ENCODE measurements around the gene PDE4C.

PDE4C gene

DNA sequence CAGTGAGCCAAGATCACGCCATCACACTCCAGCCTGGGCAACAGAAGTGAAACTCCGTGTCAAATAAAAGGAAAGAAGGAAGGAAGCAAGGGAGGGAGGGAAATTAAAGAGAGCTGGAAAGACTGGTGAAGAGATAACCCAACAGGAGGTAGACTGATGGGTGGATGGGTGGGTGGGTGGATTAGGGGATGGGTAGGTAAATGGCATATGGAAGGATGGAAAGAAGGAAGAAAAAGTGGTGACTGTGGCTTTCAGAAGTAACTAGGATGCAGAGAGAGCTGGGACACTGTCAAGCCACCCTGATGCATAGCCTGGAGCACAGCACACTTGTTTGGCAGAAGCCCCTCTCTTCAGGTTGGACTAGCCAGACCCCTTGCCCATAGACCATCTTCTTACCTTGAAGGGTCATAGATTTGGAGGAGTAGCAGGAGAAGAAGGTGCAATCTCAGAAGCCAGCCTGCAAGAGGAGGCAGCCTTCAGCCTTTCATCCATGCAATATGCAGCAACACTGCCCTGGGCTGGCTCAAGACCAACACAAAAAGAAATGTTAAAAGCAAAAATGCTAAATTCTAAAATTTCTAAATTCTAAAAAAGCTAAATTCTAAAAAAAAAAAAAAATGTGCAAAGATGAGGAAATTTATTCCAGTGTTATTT lies 43.0 kb upstream of the PDE4C start:
- no peak overlapping the region for H3K4me3 ChIP-seq (replicated peaks in 1 of 2; ENCODE audit: low read depth in 2 of 2, low read length in 2 of 2)
- DNase-seq (ENCODE audit: low read depth in 2 of 2): no peak
- TF ChIP-seq, protein P1, sequence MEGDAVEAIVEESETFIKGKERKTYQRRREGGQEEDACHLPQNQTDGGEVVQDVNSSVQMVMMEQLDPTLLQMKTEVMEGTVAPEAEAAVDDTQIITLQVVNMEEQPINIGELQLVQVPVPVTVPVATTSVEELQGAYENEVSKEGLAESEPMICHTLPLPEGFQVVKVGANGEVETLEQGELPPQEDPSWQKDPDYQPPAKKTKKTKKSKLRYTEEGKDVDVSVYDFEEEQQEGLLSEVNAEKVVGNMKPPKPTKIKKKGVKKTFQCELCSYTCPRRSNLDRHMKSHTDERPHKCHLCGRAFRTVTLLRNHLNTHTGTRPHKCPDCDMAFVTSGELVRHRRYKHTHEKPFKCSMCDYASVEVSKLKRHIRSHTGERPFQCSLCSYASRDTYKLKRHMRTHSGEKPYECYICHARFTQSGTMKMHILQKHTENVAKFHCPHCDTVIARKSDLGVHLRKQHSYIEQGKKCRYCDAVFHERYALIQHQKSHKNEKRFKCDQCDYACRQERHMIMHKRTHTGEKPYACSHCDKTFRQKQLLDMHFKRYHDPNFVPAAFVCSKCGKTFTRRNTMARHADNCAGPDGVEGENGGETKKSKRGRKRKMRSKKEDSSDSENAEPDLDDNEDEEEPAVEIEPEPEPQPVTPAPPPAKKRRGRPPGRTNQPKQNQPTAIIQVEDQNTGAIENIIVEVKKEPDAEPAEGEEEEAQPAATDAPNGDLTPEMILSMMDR (IDR thresholded peaks at IDR 0.05; ENCODE audit: low read depth, low read length): no peak

DNA sequence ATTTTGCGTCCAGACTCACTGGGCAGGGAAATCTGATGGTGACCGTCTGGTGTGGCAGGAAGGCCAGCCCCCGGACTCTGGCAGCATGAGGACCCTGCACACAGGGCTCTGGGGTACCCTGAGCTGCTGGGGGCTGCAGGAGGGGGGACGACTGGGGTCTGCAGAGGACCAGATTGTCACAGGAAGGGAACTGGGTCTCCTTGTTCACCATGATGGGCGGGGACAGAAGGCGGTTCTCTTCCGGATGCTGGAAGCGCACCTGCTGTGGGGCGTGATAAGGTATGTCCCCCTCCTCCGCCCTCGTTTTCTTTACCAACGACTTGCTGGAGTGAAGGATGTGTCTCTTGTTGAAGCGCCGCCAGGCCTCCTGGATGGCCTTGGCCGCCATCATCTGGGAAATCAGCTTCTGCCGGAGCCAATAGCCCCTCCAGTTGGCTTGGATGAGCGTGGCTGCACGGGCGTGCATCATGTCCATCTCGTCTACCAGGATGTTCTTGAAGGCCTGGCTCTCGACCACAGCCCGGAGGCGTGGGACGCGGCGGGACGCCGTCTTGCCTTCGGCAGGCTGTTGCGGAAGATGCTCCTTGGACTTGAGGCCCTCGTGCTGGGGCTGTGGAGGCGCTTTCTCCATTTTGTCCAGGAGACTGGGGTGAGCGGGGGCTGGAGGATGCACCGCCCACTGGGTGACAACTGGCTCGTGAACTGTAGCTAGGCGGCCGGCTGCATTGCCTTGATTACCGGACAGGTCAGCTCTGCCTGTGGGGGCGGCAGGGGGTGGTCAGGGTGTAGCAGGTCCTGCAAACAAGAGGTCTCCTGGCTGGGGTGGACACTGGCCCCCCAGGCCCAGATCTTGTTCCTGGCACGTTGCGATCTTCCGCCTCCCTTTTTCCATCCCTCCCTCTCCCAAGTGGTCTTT lies 40.8 kb upstream of the PDE4C start:
- no peak overlapping the region for H3K4me3 ChIP-seq (replicated peaks in 1 of 2; ENCODE audit: low read depth in 2 of 2, low read length in 2 of 2)
- no peak for DNase-seq (ENCODE audit: low read depth in 2 of 2)
- TF ChIP-seq, protein P1 (IDR thresholded peaks at IDR 0.05; ENCODE audit: low read depth, low read length): no peak

DNA sequence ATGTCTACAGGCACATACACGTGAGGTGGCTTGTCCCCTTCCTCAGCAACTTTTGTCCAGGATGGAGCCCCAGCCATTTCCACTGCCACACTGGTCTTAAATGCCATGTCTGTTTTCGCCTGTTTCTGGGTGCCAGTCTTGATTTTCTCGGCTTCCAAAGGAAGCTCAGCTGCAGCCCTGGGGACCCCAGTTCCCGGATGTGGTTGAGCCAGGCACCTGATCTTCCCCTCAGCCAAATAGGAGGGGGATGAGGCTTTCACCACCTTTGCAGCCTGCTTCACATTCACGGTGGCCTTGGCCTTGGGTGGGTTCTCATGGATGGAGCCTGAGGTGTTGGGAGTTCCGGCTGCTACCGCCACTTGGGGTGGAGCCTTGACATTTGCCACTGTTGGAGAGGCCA lies 39.3 kb upstream of the PDE4C start:
- no peak overlapping the region for H3K4me3 ChIP-seq (replicated peaks in 1 of 2; ENCODE audit: low read depth in 2 of 2, low read length in 2 of 2)
- no peak for DNase-seq (ENCODE audit: low read depth in 2 of 2)
- TF ChIP-seq, protein P1 (IDR thresholded peaks at IDR 0.05; ENCODE audit: low read depth, low read length): no peak

DNA sequence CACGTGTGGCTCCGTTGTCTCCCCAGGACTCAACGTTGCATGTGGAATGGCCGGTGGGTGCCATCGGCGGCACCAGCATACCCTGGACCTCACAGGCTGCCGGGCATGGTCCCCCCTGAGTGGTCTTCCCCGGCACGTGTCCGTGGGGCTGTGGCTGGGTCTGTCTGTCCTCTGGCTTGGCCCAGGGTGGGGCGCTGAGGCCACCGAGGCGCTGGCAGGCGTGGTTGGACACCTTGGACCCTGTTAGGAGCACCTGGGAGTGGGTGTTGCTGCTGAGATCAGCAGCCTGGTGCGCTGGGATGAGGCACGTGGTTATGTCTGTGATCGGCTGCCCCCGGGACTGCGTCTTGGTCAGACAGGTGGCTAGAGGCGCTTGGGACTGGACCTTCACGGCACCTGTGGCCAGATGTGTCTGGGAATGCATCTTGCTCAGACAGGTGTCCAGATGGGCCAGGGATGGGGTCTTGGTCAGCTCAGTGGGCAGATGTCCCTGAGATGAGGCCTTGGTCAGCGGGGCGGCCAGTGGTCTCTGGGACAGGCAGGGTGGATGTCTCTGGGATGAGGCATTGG lies 38.8 kb upstream of the PDE4C start:
- TF ChIP-seq, protein P1 (IDR thresholded peaks at IDR 0.05; ENCODE audit: low read depth, low read length): no peak
- no peak for DNase-seq (ENCODE audit: low read depth in 2 of 2)
- H3K4me3 ChIP-seq (replicated peaks in 1 of 2; ENCODE audit: low read depth in 2 of 2, low read length in 2 of 2): no peak overlapping the region

DNA sequence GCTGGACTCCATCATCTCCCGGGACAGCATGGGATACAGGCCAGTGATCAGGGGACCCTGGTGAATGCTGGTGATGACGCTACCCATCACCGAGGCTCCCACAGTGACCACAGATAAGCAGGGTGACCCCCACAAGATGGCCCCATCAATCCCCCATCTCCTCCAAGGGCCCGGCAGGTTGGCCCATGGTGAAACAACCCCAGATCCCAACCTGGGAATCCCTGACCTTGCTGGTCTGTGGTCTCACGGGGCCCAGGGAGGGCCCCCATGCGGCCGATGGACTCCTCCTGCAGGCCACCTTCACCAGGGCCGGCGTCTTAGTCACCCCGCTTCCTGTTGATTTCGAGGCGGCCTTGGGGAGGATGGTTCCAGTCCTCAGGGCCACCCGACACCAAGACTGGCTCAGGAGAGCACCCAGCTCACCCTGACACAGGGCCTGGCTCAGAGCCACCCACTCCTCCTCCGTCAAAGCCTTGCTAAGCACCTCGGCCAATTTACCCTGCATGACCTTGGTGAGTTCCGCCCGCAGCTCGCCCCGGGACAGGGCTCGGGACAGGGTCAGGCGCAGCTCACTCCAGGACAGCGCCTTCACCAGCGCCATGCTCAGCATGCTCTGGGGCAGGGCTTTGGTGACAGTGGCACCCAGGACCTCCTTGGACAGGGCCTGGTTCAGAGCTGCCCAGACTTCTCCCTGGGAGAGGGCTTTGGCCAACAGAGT lies 38.1 kb upstream of the PDE4C start:
- H3K4me3 ChIP-seq (replicated peaks in 1 of 2; ENCODE audit: low read depth in 2 of 2, low read length in 2 of 2): no peak overlapping the region
- TF ChIP-seq, protein P1 (IDR thresholded peaks at IDR 0.05; ENCODE audit: low read depth, low read length): no peak
- no peak for DNase-seq (ENCODE audit: low read depth in 2 of 2)

DNA sequence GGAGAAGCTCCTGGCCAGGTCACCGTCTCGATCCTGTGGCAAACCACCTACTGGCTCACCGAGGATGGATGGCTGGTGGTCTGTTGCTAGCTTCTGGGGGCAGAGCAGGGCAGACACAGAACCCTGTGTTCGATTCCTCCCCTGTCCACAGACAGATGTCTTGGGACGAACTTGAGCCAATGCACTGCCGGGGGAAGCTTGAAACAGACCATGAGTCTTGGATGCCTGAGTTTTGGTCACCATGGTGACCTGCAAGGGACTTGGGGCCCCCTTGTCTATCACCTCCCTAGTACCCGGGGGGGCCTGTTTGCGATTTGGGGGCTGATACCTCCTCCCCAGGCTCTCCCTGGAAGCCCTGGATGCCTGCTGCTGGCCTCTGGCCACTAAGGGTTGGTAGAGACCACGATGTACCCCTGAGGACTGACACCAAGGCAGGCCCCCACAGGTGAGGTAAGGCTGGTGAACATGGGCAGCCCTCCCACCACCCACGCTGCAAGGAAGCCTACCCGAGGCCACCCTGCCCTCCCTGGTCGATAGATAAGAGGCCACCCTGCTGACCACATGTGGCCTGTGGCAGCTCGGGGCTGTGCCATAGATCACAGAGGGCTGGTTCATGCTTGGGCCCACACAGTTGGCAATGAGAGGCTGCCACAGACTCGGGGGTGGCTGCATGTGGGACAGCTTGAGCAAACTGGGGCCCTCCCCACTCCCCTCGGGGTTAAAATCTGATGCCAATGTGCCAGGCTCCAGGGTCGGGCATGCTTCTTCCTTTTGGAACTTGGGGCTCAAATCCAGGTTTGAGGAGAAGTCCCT lies 37.3 kb upstream of the PDE4C start:
- no peak overlapping the region for H3K4me3 ChIP-seq (replicated peaks in 1 of 2; ENCODE audit: low read depth in 2 of 2, low read length in 2 of 2)
- DNase-seq (ENCODE audit: low read depth in 2 of 2): no peak
- TF ChIP-seq, protein P1 (IDR thresholded peaks at IDR 0.05; ENCODE audit: low read depth, low read length): no peak
